Measurements from ENCODE around the gene FGD6.

FGD6 gene

DNA sequence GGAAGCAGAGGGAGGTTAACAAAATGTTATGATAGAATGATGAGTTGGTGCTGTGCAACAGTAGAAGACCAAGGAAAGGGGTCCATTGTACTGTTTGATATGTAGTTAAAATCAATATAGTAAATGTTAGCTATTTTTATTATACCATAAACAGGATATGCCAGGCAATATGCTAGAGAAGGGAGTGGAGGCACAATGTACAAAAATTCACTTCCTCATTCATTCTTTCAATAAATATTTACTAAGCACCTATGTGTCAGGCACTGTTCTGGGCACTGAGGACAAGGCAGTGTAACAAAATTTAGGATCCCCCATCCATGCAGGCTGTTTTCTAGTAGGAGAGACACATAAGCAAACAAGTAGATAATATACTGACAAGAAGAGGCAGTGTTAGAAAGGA is 25.0 kb downstream of the FGD6 start:
- no peaks in the 10 kb centered on the region for H3K36me3 ChIP-seq (ENCODE audit: control insufficient read depth, low read depth, low read length)
- H3K27me3 ChIP-seq (ENCODE audit: control insufficient read depth, insufficient read depth, low read length), result no peaks in the 10 kb centered on the region
- H3K27ac ChIP-seq (ENCODE audit: low read length), result no peak overlapping the region
- H3K9ac ChIP-seq (ENCODE audit: low read length), result no peak overlapping the region
- no peaks in the 10 kb centered on the region for H3K9me3 ChIP-seq (ENCODE audit: control insufficient read depth, low read depth, low read length)
- H3K4me3 ChIP-seq (ENCODE audit: low read length), result no peak overlapping the region
- peaks cover 19% of the 10 kb centered on the region for H3K4me1 ChIP-seq (ENCODE audit: control insufficient read depth, low read depth, low read length)

DNA sequence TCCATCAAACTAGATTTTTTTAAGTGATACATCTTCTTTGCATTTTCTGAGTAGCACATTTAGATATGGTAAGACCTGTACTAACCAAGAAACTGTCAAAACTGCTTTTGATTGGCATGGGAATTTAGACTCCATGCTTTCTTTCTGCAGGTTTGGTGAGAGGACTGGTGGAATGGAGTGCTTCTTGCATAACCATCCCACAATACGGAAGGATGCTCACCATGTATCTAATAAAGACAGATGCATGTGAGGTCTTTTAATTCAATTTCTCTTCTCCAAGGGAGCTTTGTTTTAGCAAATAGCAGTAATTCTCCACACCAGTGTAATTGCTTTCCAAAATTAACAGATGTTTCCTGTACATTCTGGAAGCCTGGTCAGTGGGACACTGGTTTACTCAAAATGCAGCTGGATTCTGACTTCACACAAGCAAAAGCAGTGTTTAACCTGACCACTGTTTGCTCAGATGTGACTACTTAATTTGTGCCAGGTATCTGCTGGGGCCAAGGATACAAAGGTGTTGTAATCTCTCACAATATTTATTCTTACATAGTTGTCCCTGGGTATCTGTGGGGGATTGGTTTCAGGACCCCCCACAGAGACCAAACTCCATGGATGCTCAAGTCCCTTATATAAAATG is 26.1 kb downstream of the FGD6 start:
- peaks cover 19% of the 10 kb centered on the region for H3K4me1 ChIP-seq (ENCODE audit: control insufficient read depth, low read depth, low read length)
- no peak overlapping the region for H3K27ac ChIP-seq (ENCODE audit: low read length)
- no peak overlapping the region for H3K9ac ChIP-seq (ENCODE audit: low read length)
- H3K27me3 ChIP-seq (ENCODE audit: control insufficient read depth, insufficient read depth, low read length), result no peaks in the 10 kb centered on the region
- no peaks in the 10 kb centered on the region for H3K36me3 ChIP-seq (ENCODE audit: control insufficient read depth, low read depth, low read length)
- H3K4me3 ChIP-seq (ENCODE audit: low read length), result no peak overlapping the region
- H3K9me3 ChIP-seq (ENCODE audit: control insufficient read depth, low read depth, low read length), result no peaks in the 10 kb centered on the region

DNA sequence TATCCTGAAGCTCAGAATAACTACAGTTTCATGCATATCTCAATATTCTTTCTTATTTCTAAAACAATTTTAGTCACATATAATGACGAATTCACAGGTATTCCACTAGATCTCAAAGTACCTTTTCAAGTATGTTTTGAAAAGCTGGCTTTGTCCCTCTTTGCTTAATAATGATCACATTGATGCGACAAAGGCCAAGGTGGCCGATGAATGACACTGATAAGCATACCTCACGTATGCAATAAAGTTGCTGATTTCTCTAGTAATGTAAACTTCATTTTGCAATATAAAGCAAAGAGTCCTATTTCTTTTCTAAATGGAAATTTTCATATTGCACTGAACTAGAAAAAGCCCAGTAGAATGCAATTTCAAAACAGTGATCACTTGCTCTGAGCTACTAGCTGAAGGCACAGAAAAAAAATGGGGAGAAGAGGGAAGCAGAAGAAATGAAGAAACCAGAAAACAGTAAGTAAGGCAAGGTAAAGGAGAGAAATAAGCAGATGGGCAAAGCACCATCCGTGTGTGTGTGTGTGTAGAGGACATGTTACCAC is 29.3 kb downstream of the FGD6 start:
- no peaks in the 10 kb centered on the region for H3K27me3 ChIP-seq (ENCODE audit: control insufficient read depth, insufficient read depth, low read length)
- H3K4me3 ChIP-seq (ENCODE audit: low read length), result no peak overlapping the region
- peaks cover 14% of the 10 kb centered on the region for H3K4me1 ChIP-seq (ENCODE audit: control insufficient read depth, low read depth, low read length)
- H3K9me3 ChIP-seq (ENCODE audit: control insufficient read depth, low read depth, low read length), result no peaks in the 10 kb centered on the region
- no peak overlapping the region for H3K9ac ChIP-seq (ENCODE audit: low read length)
- no peaks in the 10 kb centered on the region for H3K36me3 ChIP-seq (ENCODE audit: control insufficient read depth, low read depth, low read length)
- H3K27ac ChIP-seq (ENCODE audit: low read length), result no peak overlapping the region

DNA sequence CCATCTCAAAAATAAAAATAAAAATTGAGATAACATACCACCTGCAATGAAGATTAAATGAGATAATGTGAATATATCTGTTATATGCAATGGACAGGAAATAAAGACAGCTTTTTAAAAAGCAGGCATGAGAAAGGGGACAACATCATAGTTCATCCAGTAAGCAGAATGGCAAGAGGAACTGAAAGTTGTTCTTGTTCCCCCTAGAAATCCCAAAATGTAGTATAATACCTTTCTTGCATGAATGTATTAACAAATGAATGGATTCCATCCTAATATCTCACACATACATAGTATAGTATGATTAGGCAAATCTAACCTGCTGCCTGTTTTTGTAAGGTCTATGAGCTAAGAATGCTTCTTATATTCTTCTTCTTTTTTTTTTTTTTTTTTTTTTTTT is 31.4 kb downstream of the FGD6 start:
- Histone ChIP-seq H3K4me3 (ENCODE audit: low read length) (no peak overlapping the region), H3K27me3 (ENCODE audit: control insufficient read depth, insufficient read depth, low read length) (no peaks in the 10 kb centered on the region), H3K27ac (ENCODE audit: low read length) (no peak overlapping the region), H3K4me1 (ENCODE audit: control insufficient read depth, low read depth, low read length) (peaks cover 14% of the 10 kb centered on the region), H3K9ac (ENCODE audit: low read length) (no peak overlapping the region), H3K9me3 (ENCODE audit: control insufficient read depth, low read depth, low read length) (no peaks in the 10 kb centered on the region), H3K36me3 (ENCODE audit: control insufficient read depth, low read depth, low read length) (no peaks in the 10 kb centered on the region)

DNA sequence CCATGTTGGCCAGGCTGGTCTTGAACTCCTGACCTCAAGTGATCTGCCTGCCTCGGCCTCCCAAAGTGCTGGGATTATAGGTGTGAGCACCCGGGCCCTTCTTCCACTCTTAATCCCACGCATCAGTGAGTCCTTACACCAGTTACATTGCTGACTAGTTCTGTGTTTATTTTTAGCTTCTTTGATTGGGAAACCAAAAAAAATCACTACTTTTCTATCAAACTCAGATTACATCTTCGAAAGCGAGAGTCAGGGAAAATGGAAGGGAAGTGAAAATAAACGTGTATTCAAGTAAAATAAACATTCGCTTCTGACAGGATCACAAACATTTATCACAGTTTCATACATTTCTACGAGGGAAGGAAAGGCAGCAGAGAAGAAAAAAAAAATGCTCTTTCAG is 32.2 kb downstream of the FGD6 start:
- H3K27ac ChIP-seq (ENCODE audit: low read length), result no peak overlapping the region
- H3K4me3 ChIP-seq (ENCODE audit: low read length), result no peak overlapping the region
- no peak overlapping the region for H3K9ac ChIP-seq (ENCODE audit: low read length)
- H3K36me3 ChIP-seq (ENCODE audit: control insufficient read depth, low read depth, low read length), result no peaks in the 10 kb centered on the region
- peaks cover 14% of the 10 kb centered on the region for H3K4me1 ChIP-seq (ENCODE audit: control insufficient read depth, low read depth, low read length)
- H3K9me3 ChIP-seq (ENCODE audit: control insufficient read depth, low read depth, low read length), result no peaks in the 10 kb centered on the region
- no peaks in the 10 kb centered on the region for H3K27me3 ChIP-seq (ENCODE audit: control insufficient read depth, insufficient read depth, low read length)

DNA sequence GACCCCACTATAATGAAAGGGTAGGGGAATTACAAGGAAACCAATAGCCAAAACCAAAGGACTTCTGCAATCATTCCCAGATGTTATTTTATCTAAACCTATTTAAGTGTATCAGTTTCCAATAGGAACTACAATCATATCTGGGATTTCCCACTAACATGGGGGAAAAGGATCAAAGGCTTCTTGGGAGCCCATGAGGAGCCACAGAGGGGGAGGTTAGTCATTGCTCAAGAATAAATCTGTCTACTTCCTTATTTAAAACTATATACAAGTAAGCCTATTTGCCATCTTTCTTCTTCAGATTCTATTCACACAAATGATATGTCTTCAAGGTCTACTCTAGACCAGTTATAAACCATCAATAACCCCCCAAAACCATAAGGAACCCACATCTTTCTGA is 33.1 kb downstream of the FGD6 start:
- Histone ChIP-seq H3K4me1 (ENCODE audit: control insufficient read depth, low read depth, low read length) (peaks cover 14% of the 10 kb centered on the region), H3K9me3 (ENCODE audit: control insufficient read depth, low read depth, low read length) (no peaks in the 10 kb centered on the region), H3K36me3 (ENCODE audit: control insufficient read depth, low read depth, low read length) (no peaks in the 10 kb centered on the region), H3K27ac (ENCODE audit: low read length) (no peak overlapping the region), H3K4me3 (ENCODE audit: low read length) (no peak overlapping the region), H3K9ac (ENCODE audit: low read length) (no peak overlapping the region), H3K27me3 (ENCODE audit: control insufficient read depth, insufficient read depth, low read length) (no peaks in the 10 kb centered on the region)

DNA sequence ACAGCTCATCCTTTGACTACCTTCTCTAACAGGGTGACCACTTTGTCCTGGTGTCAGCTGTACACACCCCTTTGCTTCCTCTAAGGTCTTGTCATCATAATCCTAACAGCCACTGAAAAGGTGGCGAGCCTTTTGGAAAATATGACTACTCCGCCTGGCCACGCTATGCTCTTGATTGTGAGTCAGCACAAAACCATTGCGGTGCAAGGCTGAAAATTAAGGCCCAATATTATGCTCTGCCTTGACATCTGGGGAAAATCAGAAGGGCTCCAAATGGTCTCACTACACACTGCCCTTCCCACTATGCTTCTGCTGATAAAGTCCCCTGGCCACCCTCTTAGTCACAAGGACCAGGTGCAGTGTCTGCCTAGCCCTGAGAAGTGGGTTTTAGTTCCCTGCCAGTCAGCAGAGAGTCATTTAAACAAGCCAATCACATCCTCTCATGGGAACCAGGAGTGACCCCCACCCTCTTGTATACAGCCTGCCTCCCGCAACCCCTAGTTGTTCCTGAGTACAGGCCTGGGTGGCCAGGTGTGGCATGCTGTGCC is 34.3 kb downstream of the FGD6 start:
- H3K9me3 ChIP-seq (ENCODE audit: control insufficient read depth, low read depth, low read length), result no peaks in the 10 kb centered on the region
- H3K27me3 ChIP-seq (ENCODE audit: control insufficient read depth, insufficient read depth, low read length), result no peaks in the 10 kb centered on the region
- no peaks in the 10 kb centered on the region for H3K36me3 ChIP-seq (ENCODE audit: control insufficient read depth, low read depth, low read length)
- H3K4me1 ChIP-seq (ENCODE audit: control insufficient read depth, low read depth, low read length), result peaks cover 5% of the 10 kb centered on the region
- H3K27ac ChIP-seq (ENCODE audit: low read length), result no peak overlapping the region
- H3K4me3 ChIP-seq (ENCODE audit: low read length), result no peak overlapping the region
- H3K9ac ChIP-seq (ENCODE audit: low read length), result no peak overlapping the region

DNA sequence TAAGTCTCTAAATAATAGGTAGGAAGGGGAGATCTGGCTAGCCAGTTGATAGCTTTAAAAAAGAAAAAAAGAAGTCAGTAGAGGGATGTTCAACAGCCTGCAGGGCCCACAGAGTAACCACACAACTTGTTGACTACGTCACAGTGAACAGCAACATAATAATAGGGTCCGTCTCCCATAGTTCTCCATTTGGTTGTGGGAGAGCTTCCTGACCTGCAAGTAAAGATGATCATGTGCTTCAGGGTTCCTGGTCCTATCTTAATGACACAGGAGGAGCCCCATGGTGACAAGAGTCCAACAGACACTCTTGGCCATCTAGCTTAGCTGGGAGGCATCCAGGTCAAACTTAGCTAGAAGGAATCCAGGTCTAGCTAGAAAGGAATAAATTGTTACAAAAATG is 36.2 kb downstream of the FGD6 start:
- no peaks in the 10 kb centered on the region for H3K9me3 ChIP-seq (ENCODE audit: control insufficient read depth, low read depth, low read length)
- H3K4me3 ChIP-seq (ENCODE audit: low read length), result no peak overlapping the region
- H3K4me1 ChIP-seq (ENCODE audit: control insufficient read depth, low read depth, low read length), result no peaks in the 10 kb centered on the region
- H3K27me3 ChIP-seq (ENCODE audit: control insufficient read depth, insufficient read depth, low read length), result no peaks in the 10 kb centered on the region
- no peak overlapping the region for H3K27ac ChIP-seq (ENCODE audit: low read length)
- H3K36me3 ChIP-seq (ENCODE audit: control insufficient read depth, low read depth, low read length), result no peaks in the 10 kb centered on the region
- no peak overlapping the region for H3K9ac ChIP-seq (ENCODE audit: low read length)

DNA sequence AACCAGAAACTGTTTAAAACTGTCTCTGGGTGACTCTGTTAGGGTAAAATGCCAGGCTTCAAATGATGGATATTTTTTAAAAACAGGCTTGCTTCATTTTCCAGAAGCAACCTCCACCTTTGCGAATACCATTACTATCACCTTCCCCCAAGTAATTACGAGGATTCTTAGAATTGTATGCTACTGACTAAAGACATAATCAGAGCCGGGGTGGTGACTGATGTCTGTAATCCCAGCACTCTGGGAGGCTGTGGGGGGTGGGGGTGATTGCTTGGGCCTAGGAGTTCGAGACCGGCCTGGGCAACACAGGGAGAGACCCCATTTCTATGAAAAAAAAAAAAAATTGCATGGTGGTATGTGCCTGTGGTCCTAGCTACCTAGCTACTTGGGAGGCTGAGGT is 38.3 kb downstream of the FGD6 start:
- H3K4me3 ChIP-seq (ENCODE audit: low read length), result no peak overlapping the region
- no peaks in the 10 kb centered on the region for H3K9me3 ChIP-seq (ENCODE audit: control insufficient read depth, low read depth, low read length)
- H3K27ac ChIP-seq (ENCODE audit: low read length), result no peak overlapping the region
- no peaks in the 10 kb centered on the region for H3K36me3 ChIP-seq (ENCODE audit: control insufficient read depth, low read depth, low read length)
- H3K9ac ChIP-seq (ENCODE audit: low read length), result no peak overlapping the region
- H3K27me3 ChIP-seq (ENCODE audit: control insufficient read depth, insufficient read depth, low read length), result no peaks in the 10 kb centered on the region
- no peaks in the 10 kb centered on the region for H3K4me1 ChIP-seq (ENCODE audit: control insufficient read depth, low read depth, low read length)

DNA sequence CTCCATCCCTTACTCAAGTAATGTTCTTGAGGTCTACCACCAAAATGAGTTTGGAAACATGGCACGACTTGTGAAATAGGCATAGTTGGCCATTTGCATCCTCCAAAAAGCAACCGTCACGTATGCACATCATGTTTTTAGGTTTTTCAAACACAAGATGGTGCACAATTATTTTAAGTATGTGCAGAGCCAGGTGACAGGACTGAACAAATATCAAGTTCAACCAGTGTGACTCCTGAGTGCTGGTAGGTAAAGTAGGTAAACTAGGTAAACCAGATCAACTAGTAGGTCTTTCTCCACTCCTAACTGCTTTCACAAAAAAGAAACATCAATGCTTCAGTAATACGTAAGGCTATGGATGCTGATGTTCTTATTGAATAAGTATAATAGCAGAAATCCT is 39.1 kb downstream of the FGD6 start:
- Histone ChIP-seq H3K27ac (ENCODE audit: low read length) (no peak overlapping the region), H3K36me3 (ENCODE audit: control insufficient read depth, low read depth, low read length) (no peaks in the 10 kb centered on the region), H3K4me1 (ENCODE audit: control insufficient read depth, low read depth, low read length) (no peaks in the 10 kb centered on the region), H3K9ac (ENCODE audit: low read length) (no peak overlapping the region), H3K4me3 (ENCODE audit: low read length) (no peak overlapping the region), H3K27me3 (ENCODE audit: control insufficient read depth, insufficient read depth, low read length) (no peaks in the 10 kb centered on the region), H3K9me3 (ENCODE audit: control insufficient read depth, low read depth, low read length) (no peaks in the 10 kb centered on the region)

DNA sequence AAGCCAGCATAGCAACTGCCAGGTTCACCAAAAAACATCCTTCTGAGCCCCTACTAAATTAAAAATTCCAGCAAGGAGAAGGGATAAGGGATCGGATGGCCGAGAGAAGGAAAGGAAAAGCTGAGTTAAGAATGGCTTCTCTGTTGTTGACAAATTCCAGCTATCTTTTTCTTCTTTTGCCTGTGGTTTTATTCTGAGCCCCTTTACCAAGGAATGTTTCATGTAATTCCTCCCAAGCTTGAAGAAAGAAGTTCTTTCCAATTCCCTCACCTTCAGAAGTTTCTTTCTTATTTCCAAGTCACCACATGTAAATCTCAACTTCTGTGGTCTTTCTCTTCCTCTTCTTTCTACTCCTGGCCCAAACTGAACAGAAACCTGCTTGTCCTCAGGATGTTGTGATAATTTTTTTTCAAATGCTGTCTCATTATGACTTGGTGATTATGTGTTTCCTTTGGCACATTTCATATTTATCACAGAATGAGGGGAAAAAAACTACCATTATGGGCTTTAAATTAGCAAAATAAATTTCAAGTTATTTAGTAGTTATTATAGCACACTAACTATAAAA is 40.0 kb downstream of the FGD6 start:
- H3K36me3 ChIP-seq (ENCODE audit: control insufficient read depth, low read depth, low read length), result peaks cover 3% of the 10 kb centered on the region
- H3K9ac ChIP-seq (ENCODE audit: low read length), result no peak overlapping the region
- no peaks in the 10 kb centered on the region for H3K9me3 ChIP-seq (ENCODE audit: control insufficient read depth, low read depth, low read length)
- H3K27me3 ChIP-seq (ENCODE audit: control insufficient read depth, insufficient read depth, low read length), result no peaks in the 10 kb centered on the region
- H3K4me1 ChIP-seq (ENCODE audit: control insufficient read depth, low read depth, low read length), result no peaks in the 10 kb centered on the region
- no peak overlapping the region for H3K4me3 ChIP-seq (ENCODE audit: low read length)
- H3K27ac ChIP-seq (ENCODE audit: low read length), result no peak overlapping the region
